GM19023 (cell line): ENCODE results near the gene TMEM222.
"Not testable (repeated sequence)": the region's sequence is repeated elsewhere in the genome, so short reads cannot be mapped to it uniquely, and the experiment has no call there.

Experiments used
- ATAC-seq: cut with Tn5 transposase; IDR thresholded peaks from one replicate; pipeline ENCODE4 v1.9.1; 2021; ENCODE audit warnings: mild to moderate bottlenecking, moderate library complexity; ENCODE audit not compliant: unreplicated experiment

Gene TMEM222

GRCh38 chr1:27377760-27378495, 56.0 kb downstream of the TMEM222 start:
- ATAC-seq = no peak

DNA sequence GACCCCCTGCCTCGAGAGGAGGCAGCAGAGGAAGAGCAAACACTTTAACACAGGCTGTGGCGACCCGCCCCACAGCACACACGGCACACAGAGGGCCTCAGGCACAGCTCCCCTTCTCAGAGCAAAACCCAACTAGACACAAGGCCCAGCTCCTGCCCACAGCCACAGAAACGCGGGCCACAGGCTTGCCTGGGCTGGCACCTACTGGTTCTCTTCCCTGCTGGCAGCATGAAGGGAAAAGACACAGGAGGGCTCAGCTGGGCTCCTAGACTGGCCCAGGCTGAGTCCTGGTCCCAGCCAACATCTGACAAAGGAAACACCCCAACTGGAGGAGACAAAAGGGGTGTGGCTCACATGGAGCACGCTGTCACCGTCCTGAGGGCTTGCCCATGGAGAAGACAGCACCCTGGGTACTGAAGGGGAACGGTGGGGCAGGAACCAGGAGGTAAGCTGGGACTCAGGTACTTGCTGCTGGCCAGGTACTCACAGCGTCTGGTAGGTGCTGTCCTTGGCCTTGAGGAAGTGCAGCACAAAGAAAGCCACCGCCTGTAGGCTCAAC, 57.7 kb downstream of the TMEM222 start:
- ATAC-seq = no peak

GRCh38 chr1:27380224-27380623, 58.3 kb downstream of the TMEM222 start:
- no peak for ATAC-seq

GRCh38 chr1:27380766-27381733, 59.1 kb downstream of the TMEM222 start:
- ATAC-seq = no peak

GRCh38 chr1:27381969-27382762, 60.2 kb downstream of the TMEM222 start:
- ATAC-seq = no peak

DNA sequence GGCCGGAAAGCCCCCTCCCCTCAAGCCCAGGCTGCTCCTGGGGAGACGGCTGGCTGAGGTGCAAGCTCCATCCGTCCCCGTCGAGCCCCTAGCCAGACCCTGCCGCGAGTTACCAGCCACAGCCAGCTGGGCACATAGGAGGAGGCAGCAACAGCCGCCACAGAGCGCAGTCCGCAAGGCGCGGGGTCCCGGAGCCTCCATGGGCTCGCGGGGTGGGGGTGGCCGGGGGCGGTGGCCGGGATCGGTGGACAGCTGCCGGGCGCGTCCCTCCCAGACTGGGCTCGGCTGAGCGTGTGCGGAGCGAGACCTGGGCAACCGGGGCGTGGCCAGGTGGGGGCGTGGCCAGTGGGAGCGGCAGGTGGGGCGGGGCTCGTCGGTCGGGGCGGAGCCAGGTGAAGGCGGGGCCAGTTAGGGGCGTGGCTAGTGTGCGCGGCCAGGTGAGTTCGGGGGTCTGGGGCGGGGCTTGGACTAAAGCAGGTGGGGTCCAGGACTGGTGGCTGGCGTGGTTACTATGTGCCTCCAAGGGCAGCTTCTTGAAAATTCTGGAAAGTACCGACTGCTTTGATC, 61.2 kb downstream of the TMEM222 start, which contains the start of gene CD164L2:
Gene CD164L2, minus strand, starts transcription at position 295 of the 567 bp plus-strand sequence. Its CDS starts 94 bp downstream, at position 201.
- no peak for ATAC-seq

- no peak for ATAC-seq
These were observed 61.7 kb downstream of the TMEM222 start for GRCh38 chr1:27383661-27384060.

DNA sequence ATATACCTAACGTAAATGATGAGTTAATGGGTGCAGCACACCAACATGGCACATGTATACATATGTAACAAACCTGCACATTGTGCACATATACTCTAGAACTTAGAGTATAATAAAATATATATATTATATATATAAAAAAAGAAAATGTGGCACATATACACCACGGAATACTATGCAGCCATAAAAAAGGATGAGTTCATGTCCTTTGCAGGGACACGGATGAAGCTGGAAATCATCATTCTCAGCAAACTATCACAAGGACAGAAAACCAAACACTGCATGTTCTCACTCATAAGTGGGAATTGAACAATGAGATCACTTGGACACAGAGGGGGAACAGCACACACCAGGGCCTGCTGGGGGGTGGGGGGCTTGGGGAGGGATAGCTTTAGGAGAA, 62.8 kb downstream of the TMEM222 start:
- ATAC-seq = not testable (repeated sequence)
